HEK293 (cell line): ENCODE measurements around the gene GPN3.

ENCODE experiments used
- CTCF ChIA-PET: fragments of 350-600 bp; formaldehyde crosslinking; extraction: SDS; loops from one replicate; lab custom pipeline; 2021; ENCODE audit warnings: antibody characterized with exemption; lab: Yijun Ruan, JAX
- POLR2A ChIA-PET: fragments of 300-600 bp; formaldehyde crosslinking; extraction: SDS; loops from one replicate; lab custom pipeline; 2020; ENCODE audit warnings: antibody characterized with exemption, inconsistent platforms; lab: Yijun Ruan, JAX
- H3K27ac ChIP-seq: fragments of 200-500 bp; sonication (Bioruptor generic); 2 replicates; pipeline ENCODE4 v1.5.1; 2014; ENCODE audit warnings: low read depth, low read length, control low read depth, inconsistent platforms; ENCODE audit errors: extremely low read depth
- H3K36me3 ChIP-seq, 2 experiments: fragments of 200-500 bp in 1 of 2; sonication (Bioruptor generic) in 1 of 2; 1 replicate in 1 of 2; 2 replicates in 1 of 2; pipeline ENCODE4 v1.5.1; 2014 to 2017; ENCODE audit warnings: inconsistent platforms in 2 of 2, low read length in 2 of 2; ENCODE audit not compliant: control insufficient read depth in 2 of 2, insufficient read depth in 1 of 2
- H3K4me1 ChIP-seq: fragments of 200-500 bp; sonication (Bioruptor generic); 2 replicates; pipeline ENCODE4 v1.5.1; 2014; ENCODE audit warnings: mild to moderate bottlenecking, low read length, inconsistent platforms; ENCODE audit not compliant: control insufficient read depth, insufficient read depth
- H3K4me3 ChIP-seq: 2 replicates; pipeline ENCODE4 v1.5.1; 2011; ENCODE audit warnings: low read depth, mild to moderate bottlenecking, control low read depth, low read length, moderate library complexity
- H3K9me3 ChIP-seq: fragments of 200-500 bp; sonication (Bioruptor generic); 2 replicates; pipeline ENCODE4 v1.5.1; 2014; ENCODE audit warnings: low read depth, low read length, inconsistent platforms; ENCODE audit not compliant: control insufficient read depth, insufficient read depth
- BCL11B ChIP-seq: fragments of 450-650 bp; formaldehyde crosslinking; IDR thresholded peaks from 2 replicates; pipeline ENCODE4 v1.5.1; 2016; ENCODE audit warnings: low read depth, missing biosample characterization, missing genetic modification characterization
- GLI2 ChIP-seq: fragments of 450-650 bp; formaldehyde crosslinking; IDR thresholded peaks from 2 replicates; pipeline ENCODE4; 2017; ENCODE audit warnings: missing biosample characterization, missing genetic modification characterization, low read depth, borderline replicate concordance
- GLIS1 ChIP-seq: fragments of 450-650 bp; formaldehyde crosslinking; IDR thresholded peaks from 2 replicates; pipeline ENCODE4 v1.5.1; 2016; ENCODE audit warnings: missing biosample characterization, missing genetic modification characterization
- KLF9 ChIP-seq: fragments of 450-650 bp; formaldehyde crosslinking; IDR thresholded peaks from 2 replicates; pipeline ENCODE4 v1.5.1; 2016; ENCODE audit warnings: missing biosample characterization, missing genetic modification characterization, low read depth
- SCRT1 ChIP-seq: fragments of 450-650 bp; formaldehyde crosslinking; IDR thresholded peaks from 2 replicates; pipeline ENCODE4 v1.5.1; 2016; ENCODE audit warnings: missing biosample characterization, missing genetic modification characterization, borderline replicate concordance
- TRIM28 ChIP-seq: IDR thresholded peaks from 2 replicates; pipeline ENCODE4 v1.6.1; 2011; ENCODE audit warnings: low read length, control low read depth, borderline replicate concordance
- ZBTB17 ChIP-seq: fragments of 450-650 bp; formaldehyde crosslinking; IDR thresholded peaks from 2 replicates; pipeline ENCODE4 v1.5.1; 2016; ENCODE audit warnings: missing biosample characterization, missing genetic modification characterization
- ZFP69B ChIP-seq: fragments of 450-650 bp; formaldehyde crosslinking; IDR thresholded peaks from 2 replicates; pipeline ENCODE4 v1.5.1; 2016; ENCODE audit warnings: missing biosample characterization, missing genetic modification characterization
- ZNF10 ChIP-seq: fragments of 450-650 bp; formaldehyde crosslinking; IDR thresholded peaks from 2 replicates; pipeline ENCODE4 v1.5.1; 2017; ENCODE audit warnings: missing biosample characterization, missing genetic modification characterization
- ZNF140 ChIP-seq: fragments of 450-650 bp; formaldehyde crosslinking; IDR thresholded peaks from 2 replicates; pipeline ENCODE4 v1.5.1; 2016; ENCODE audit warnings: missing biosample characterization, missing genetic modification characterization
- ZNF184 ChIP-seq: fragments of 450-650 bp; IDR thresholded peaks from 2 replicates; pipeline ENCODE4 v1.5.1; 2018; ENCODE audit warnings: missing biosample characterization, mild to moderate bottlenecking, missing genetic modification characterization
- ZNF248 ChIP-seq: fragments of 450-650 bp; formaldehyde crosslinking; IDR thresholded peaks from 2 replicates; pipeline ENCODE4 v1.5.1; 2017; ENCODE audit warnings: missing biosample characterization, missing genetic modification characterization
- ZNF366 ChIP-seq: fragments of 450-650 bp; formaldehyde crosslinking; conservative IDR thresholded peaks from 2 replicates; pipeline ENCODE4 v1.5.1; 2016; ENCODE audit warnings: missing biosample characterization, missing genetic modification characterization
- ZNF394 ChIP-seq: fragments of 450-650 bp; formaldehyde crosslinking; IDR thresholded peaks from 2 replicates; pipeline ENCODE4 v1.5.1; 2016; ENCODE audit warnings: missing biosample characterization, missing genetic modification characterization, mild to moderate bottlenecking, moderate library complexity, borderline replicate concordance
- ZNF558 ChIP-seq: fragments of 450-650 bp; formaldehyde crosslinking; IDR thresholded peaks from 2 replicates; pipeline ENCODE4 v1.5.1; 2016; ENCODE audit warnings: missing biosample characterization, missing genetic modification characterization
- ZNF600 ChIP-seq: fragments of 450-650 bp; formaldehyde crosslinking; IDR thresholded peaks from 2 replicates; pipeline ENCODE4 v1.5.1; 2016; ENCODE audit warnings: missing biosample characterization, missing genetic modification characterization
- ZNF660 ChIP-seq: fragments of 450-650 bp; IDR thresholded peaks from 2 replicates; pipeline ENCODE4 v1.5.1; 2018; ENCODE audit warnings: missing biosample characterization, mild to moderate bottlenecking, missing genetic modification characterization
- ZNF747 ChIP-seq: fragments of 450-650 bp; formaldehyde crosslinking; IDR thresholded peaks from 2 replicates; pipeline ENCODE4 v1.5.1; 2016; ENCODE audit warnings: missing biosample characterization, missing genetic modification characterization
- TF ChIP-seq, protein P1 (sequence below): fragments of 450-650 bp; formaldehyde crosslinking; IDR thresholded peaks from 2 replicates; pipeline ENCODE4 v1.5.1; 2016; ENCODE audit warnings: missing biosample characterization, missing genetic modification characterization
- TF ChIP-seq, protein P2 (sequence below): fragments of 450-650 bp; formaldehyde crosslinking; IDR thresholded peaks from 2 replicates; pipeline ENCODE4 v1.5.1; 2016; ENCODE audit warnings: missing biosample characterization, missing genetic modification characterization
- TF ChIP-seq, protein P3 (sequence below): fragments of 450-650 bp; formaldehyde crosslinking; IDR thresholded peaks from 2 replicates; pipeline ENCODE4 v1.5.1; 2017; ENCODE audit warnings: missing biosample characterization, missing genetic modification characterization
- TF ChIP-seq, protein P4 (sequence below): fragments of 450-650 bp; IDR thresholded peaks from 2 replicates; pipeline ENCODE4 v1.5.1; 2018; ENCODE audit warnings: missing biosample characterization, mild to moderate bottlenecking, missing genetic modification characterization
- TF ChIP-seq, protein P5 (sequence below): fragments of 450-650 bp; formaldehyde crosslinking; IDR thresholded peaks from 2 replicates; pipeline ENCODE4 v1.5.1; 2016; ENCODE audit warnings: missing biosample characterization, missing genetic modification characterization
- TF ChIP-seq, protein P6 (sequence below): fragments of 450-650 bp; formaldehyde crosslinking; IDR thresholded peaks from 2 replicates; pipeline ENCODE4 v1.5.1; 2016; ENCODE audit warnings: missing biosample characterization, missing genetic modification characterization

Gene GPN3

DNA sequence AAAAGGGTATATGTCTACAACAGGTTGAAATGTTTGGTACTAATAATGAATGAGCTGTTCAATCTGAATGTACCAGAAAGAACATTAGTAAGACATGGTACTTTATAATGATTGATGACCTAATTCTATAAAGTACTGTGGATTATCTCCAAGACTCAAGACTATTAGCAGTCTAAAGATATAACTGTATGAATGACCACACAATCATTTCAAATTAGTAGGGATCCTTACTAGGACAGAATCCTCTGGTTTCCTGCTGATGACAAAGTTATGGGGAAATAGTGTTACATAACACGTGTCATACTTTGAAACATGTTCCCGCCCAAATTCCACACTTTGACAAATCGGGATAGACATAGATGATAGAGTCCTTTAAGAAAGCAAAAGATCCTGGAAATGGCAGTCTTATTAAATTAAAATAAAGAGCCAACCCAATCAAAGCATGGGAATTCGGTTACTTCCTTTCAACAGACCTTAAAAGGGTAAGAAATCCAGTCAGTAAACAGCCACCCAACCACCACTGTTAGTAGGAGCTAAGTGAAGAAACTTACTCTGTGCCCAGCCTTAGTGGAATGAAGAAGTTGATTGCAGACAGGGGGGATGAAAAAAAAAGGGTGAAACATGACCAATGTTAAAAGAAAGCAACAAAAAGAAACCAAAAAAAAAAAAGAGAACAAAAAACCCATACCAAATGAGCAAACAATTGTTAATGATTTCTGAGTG is 31.1 kb upstream of the GPN3 start (continued):
- TF ChIP-seq, protein P1, sequence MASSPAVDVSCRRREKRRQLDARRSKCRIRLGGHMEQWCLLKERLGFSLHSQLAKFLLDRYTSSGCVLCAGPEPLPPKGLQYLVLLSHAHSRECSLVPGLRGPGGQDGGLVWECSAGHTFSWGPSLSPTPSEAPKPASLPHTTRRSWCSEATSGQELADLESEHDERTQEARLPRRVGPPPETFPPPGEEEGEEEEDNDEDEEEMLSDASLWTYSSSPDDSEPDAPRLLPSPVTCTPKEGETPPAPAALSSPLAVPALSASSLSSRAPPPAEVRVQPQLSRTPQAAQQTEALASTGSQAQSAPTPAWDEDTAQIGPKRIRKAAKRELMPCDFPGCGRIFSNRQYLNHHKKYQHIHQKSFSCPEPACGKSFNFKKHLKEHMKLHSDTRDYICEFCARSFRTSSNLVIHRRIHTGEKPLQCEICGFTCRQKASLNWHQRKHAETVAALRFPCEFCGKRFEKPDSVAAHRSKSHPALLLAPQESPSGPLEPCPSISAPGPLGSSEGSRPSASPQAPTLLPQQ = peak; percentile 69; the same call in 1 of the 2 replicates
- TF ChIP-seq TRIM28 (no peak), ZNF747 (tag by site-specific recombination) (no peak), GLIS1 (no peak), ZNF394 (tag by site-specific recombination) (0 out of 2 replicates have a peak, but pooled peaks have one; percentile 12), ZNF660 (peak; percentile 65; the same call in 1 of the 2 replicates), ZNF10 (tag by site-specific recombination) (no peak), BCL11B (tag by site-specific recombination) (no peak), ZNF366 (tag by site-specific recombination) (peak; percentile 58), ZNF558 (tag by site-specific recombination) (peak; percentile 13; the same call in 1 of the 2 replicates), ZFP69B (peak; percentile 59; the same call in 1 of the 2 replicates), ZNF600 (tag by site-specific recombination) (0 out of 2 replicates have a peak, but pooled peaks have one; percentile 41), ZBTB17 (tag by site-specific recombination) (peak; percentile 56)
- TF ChIP-seq, protein P2, sequence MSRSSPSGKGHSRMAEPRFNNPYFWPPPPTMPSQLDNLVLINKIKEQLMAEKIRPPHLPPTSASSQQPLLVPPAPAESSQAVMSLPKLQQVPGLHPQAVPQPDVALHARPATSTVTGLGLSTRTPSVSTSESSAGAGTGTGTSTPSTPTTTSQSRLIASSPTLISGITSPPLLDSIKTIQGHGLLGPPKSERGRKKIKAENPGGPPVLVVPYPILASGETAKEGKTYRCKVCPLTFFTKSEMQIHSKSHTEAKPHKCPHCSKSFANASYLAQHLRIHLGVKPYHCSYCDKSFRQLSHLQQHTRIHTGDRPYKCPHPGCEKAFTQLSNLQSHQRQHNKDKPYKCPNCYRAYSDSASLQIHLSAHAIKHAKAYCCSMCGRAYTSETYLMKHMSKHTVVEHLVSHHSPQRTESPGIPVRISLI = peak; percentile 79; the same call in 1 of the 2 replicates
- TF ChIP-seq, protein P3, sequence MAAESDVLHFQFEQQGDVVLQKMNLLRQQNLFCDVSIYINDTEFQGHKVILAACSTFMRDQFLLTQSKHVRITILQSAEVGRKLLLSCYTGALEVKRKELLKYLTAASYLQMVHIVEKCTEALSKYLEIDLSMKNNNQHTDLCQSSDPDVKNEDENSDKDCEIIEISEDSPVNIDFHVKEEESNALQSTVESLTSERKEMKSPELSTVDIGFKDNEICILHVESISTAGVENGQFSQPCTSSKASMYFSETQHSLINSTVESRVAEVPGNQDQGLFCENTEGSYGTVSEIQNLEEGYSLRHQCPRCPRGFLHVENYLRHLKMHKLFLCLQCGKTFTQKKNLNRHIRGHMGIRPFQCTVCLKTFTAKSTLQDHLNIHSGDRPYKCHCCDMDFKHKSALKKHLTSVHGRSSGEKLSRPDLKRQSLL = peak; percentile 52; the same call in 1 of the 2 replicates
- TF ChIP-seq, protein P4, sequence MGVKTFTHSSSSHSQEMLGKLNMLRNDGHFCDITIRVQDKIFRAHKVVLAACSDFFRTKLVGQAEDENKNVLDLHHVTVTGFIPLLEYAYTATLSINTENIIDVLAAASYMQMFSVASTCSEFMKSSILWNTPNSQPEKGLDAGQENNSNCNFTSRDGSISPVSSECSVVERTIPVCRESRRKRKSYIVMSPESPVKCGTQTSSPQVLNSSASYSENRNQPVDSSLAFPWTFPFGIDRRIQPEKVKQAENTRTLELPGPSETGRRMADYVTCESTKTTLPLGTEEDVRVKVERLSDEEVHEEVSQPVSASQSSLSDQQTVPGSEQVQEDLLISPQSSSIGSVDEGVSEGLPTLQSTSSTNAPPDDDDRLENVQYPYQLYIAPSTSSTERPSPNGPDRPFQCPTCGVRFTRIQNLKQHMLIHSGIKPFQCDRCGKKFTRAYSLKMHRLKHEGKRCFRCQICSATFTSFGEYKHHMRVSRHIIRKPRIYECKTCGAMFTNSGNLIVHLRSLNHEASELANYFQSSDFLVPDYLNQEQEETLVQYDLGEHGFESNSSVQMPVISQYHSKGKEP = 0 out of 2 replicates have a peak, but pooled peaks have one; percentile 18
- TF ChIP-seq, protein P5, sequence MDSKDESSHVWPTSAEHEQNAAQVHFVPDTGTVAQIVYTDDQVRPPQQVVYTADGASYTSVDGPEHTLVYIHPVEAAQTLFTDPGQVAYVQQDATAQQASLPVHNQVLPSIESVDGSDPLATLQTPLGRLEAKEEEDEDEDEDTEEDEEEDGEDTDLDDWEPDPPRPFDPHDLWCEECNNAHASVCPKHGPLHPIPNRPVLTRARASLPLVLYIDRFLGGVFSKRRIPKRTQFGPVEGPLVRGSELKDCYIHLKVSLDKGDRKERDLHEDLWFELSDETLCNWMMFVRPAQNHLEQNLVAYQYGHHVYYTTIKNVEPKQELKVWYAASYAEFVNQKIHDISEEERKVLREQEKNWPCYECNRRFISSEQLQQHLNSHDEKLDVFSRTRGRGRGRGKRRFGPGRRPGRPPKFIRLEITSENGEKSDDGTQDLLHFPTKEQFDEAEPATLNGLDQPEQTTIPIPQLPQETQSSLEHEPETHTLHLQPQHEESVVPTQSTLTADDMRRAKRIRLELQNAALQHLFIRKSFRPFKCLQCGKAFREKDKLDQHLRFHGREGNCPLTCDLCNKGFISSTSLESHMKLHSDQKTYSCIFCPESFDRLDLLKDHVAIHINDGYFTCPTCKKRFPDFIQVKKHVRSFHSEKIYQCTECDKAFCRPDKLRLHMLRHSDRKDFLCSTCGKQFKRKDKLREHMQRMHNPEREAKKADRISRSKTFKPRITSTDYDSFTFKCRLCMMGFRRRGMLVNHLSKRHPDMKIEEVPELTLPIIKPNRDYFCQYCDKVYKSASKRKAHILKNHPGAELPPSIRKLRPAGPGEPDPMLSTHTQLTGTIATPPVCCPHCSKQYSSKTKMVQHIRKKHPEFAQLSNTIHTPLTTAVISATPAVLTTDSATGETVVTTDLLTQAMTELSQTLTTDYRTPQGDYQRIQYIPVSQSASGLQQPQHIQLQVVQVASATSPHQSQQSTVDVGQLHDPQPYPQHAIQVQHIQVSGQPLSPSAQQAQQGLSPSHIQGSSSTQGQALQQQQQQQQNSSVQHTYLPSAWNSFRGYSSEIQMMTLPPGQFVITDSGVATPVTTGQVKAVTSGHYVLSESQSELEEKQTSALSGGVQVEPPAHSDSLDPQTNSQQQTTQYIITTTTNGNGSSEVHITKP (tag by site-specific recombination) = peak; percentile 68

DNA sequence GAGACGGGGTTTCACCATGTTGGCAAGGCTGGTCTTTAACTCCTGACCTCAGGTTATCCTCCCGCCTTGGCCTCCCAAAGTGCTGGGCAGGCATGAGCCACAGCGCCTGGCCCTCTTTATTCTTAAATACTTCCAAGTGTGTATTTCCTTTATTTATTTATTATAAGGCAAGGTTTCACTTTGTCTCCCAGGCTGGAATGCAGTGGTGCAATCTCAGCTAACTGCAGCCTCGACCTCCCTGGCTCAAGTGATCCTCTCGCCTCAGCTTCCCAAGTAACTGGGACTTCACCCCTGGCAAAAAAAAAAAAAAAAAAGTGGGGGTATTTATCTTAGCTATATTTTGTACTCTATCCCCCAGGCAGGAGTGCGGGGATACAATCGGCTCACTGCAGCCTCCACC is 7.4 kb upstream of the GPN3 start:
- Histone ChIP-seq H3K4me1 (no peaks in the 10 kb centered on the region), H3K36me3 (peaks cover 27 to 31% of the 10 kb centered on the region in 2 experiments; a peak in 2 of 3 replicates), H3K4me3 (no peak overlapping the region), H3K27ac (no peak overlapping the region), H3K9me3 (no peaks in the 10 kb centered on the region)
- CTCF ChIA-PET = interaction anchor here (0.6 to 1.2 kb wide), 5 partner anchors 9 to 125 kb away, joined by 3 to 7 read pairs (median 3); partner anchors contain the start of gene ARPC3
- POLR2A ChIA-PET = no interaction called here
- TF ChIP-seq ZNF140 (tag by site-specific recombination) (no peak), ZNF248 (tag by site-specific recombination) (no peak), GLI2 (tag by site-specific recombination) (no peak), ZNF184 (tag by site-specific recombination) (no peak), KLF9 (tag by site-specific recombination) (no peak), SCRT1 (no peak)
- TF ChIP-seq, protein P6, sequence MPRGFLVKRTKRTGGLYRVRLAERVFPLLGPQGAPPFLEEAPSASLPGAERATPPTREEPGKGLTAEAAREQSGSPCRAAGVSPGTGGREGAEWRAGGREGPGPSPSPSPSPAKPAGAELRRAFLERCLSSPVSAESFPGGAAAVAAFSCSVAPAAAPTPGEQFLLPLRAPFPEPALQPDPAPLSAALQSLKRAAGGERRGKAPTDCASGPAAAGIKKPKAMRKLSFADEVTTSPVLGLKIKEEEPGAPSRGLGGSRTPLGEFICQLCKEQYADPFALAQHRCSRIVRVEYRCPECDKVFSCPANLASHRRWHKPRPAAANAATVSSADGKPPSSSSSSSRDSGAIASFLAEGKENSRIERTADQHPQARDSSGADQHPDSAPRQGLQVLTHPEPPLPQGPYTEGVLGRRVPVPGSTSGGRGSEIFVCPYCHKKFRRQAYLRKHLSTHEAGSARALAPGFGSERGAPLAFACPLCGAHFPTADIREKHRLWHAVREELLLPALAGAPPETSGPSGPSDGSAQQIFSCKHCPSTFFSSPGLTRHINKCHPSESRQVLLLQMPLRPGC = no peak
- TF ChIP-seq, protein P4 = no peak
